Measurements from ENCODE around the gene NR1H4.

The NR1H4 gene

GRCh38 chr12:100512692-100513091 lies 39.0 kb downstream of the NR1H4 start:
- CTCF ChIA-PET = no interaction called here
- POLR2A ChIA-PET = interaction anchor here (0.7 kb wide), 1 partner anchor 174 kb away, joined by 3 read pairs; no protein-coding TSS in a partner anchor
- TF ChIP-seq, protein P1, sequence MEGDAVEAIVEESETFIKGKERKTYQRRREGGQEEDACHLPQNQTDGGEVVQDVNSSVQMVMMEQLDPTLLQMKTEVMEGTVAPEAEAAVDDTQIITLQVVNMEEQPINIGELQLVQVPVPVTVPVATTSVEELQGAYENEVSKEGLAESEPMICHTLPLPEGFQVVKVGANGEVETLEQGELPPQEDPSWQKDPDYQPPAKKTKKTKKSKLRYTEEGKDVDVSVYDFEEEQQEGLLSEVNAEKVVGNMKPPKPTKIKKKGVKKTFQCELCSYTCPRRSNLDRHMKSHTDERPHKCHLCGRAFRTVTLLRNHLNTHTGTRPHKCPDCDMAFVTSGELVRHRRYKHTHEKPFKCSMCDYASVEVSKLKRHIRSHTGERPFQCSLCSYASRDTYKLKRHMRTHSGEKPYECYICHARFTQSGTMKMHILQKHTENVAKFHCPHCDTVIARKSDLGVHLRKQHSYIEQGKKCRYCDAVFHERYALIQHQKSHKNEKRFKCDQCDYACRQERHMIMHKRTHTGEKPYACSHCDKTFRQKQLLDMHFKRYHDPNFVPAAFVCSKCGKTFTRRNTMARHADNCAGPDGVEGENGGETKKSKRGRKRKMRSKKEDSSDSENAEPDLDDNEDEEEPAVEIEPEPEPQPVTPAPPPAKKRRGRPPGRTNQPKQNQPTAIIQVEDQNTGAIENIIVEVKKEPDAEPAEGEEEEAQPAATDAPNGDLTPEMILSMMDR (IDR thresholded peaks at IDR 0.05; ENCODE audit: control extremely low read depth, extremely low read depth, low read depth, missing control alignments) = no peak
- no peak for DNase-seq (ENCODE audit: extremely low spot score)

DNA sequence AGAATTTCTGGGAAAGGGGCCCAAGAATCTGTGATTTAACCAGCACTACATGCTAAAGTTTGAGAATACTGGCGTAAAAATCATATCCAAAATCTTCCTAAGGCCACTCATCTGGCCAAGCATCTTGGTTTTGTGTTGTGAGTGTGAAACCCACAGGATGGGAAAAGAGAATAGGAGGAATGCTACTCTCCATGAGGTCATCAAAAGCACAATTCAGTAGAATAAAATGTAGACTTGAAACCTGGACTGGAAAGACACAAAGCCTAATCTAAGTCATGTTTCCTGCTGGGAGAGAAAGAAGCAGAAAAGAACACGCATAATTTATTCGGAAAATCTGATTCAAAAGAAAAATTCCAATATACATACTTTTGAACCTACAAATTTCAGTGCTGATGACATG lies 42.3 kb downstream of the NR1H4 start:
- TF ChIP-seq, protein P1 (IDR thresholded peaks at IDR 0.05; ENCODE audit: control extremely low read depth, extremely low read depth, low read depth, missing control alignments) = no peak
- POLR2A ChIA-PET = no interaction called here
- CTCF ChIA-PET = no interaction called here
- no peak for DNase-seq (ENCODE audit: extremely low spot score)

- POLR2A ChIA-PET = no interaction called here
- TF ChIP-seq, protein P1 (IDR thresholded peaks at IDR 0.05; ENCODE audit: control extremely low read depth, extremely low read depth, low read depth, missing control alignments) = no peak
Observed at GRCh38 chr12:100518376-100518775, 44.7 kb downstream of the NR1H4 start.

DNA sequence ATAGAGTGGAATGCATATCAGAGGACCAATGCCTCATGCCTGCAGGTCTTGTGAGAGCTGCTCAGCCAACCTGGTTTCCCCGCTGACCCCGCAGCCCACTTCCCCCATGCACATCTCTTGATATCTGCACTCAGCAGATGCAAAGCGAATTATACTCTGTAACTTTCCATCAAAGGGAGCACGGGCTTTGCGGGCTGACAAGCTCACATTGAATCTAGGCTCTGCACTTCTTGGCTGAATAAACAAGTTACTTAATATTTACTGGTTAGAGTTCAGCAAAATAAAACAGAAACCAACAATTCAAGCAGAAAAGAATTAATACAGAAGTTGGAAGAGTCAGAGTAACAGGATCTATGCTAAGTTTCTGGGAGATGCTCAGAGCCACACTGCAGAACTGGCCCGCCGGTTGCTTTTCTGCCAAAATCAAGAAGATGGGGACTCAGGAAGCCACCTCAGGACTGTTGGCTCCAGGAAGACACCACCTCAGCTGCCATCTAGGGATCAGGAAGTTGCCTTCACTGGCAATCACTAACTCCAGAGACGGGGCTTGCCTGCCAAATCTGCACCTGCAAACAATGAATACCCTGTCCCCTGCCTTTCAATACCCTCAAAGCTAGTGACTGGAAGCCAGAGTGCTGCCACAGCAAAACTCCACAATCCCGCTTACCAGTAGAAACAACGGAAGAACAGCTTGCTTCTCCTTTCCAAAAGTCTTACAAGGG lies 46.5 kb downstream of the NR1H4 start:
- ChIA-PET POLR2A (no interaction called here), CTCF (no interaction called here)
- TF ChIP-seq, protein P1 (IDR thresholded peaks at IDR 0.05; ENCODE audit: control extremely low read depth, extremely low read depth, low read depth, missing control alignments) = no peak
- no peak for DNase-seq (ENCODE audit: extremely low spot score)

More at GRCh38 chr12:100518376-100518775, 44.7 kb downstream of the NR1H4 start:
- CTCF ChIA-PET = interaction anchor here (1.5 kb wide), 1 partner anchor 25 kb away, joined by 3 read pairs; no protein-coding TSS in a partner anchor
- no peak for DNase-seq (ENCODE audit: extremely low spot score)

DNA sequence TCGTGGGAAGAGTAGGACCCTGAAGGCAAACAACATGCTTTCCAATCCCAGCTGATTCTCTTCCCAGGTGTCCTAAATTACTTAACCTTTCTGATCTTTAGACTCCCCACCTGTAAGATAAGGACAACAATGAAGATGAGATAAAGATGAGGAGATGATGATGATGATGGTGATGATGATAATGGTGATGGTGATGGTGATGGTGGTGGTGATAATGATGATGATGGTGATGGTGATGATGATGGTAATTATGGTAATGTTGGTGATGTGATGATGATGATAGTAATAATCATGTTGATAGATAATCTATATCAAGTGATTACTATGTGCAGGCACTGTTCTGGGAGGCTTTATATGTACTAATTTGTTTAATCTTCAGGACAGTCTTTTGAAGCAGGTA lies 48.3 kb downstream of the NR1H4 start:
- ChIA-PET CTCF (no interaction called here), POLR2A (no interaction called here)
- TF ChIP-seq, protein P1 (IDR thresholded peaks at IDR 0.05; ENCODE audit: control extremely low read depth, extremely low read depth, low read depth, missing control alignments) = no peak
- DNase-seq (ENCODE audit: extremely low spot score) = no peak

DNA sequence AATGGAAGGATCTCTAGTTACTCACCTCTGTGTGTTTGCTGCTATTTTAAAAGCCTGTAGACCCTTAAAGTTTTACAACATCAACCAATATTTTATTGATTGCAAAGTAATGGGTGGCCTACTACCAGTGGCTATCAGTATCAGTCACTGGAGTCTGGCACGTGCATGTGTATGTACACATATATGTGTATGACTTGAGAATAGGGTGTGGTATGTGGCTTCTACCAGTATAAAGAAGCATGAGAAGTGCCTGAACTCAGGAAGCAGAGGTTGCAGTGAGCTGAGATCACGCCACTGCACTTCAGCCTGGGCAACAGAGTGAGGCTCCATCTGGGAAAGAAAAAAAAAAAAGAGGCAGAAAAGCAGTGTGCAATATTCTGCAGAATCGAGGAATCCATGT lies 54.4 kb downstream of the NR1H4 start:
- DNase-seq (ENCODE audit: extremely low spot score) = no peak
- ChIA-PET POLR2A (no interaction called here), CTCF (interaction anchor here (0.9 to 1.1 kb wide), 3 partner anchors 9 to 16 kb away, joined by 3 read pairs; no protein-coding TSS in a partner anchor)
- TF ChIP-seq, protein P1 (IDR thresholded peaks at IDR 0.05; ENCODE audit: control extremely low read depth, extremely low read depth, low read depth, missing control alignments) = no peak

Data from GM10248 (cell line).